Measurements from ENCODE around the gene PRKCE. TPM values are rescaled to one million over a fixed set of nuclear protein-coding genes. Genes with fewer than 3 reads are reported as not detected.

The PRKCE gene
- total RNA-seq, 1 experiment from 2014 or later = 21.7 TPM

GRCh38 chr2:46200100-46200690, 548.7 kb downstream of the PRKCE start:
- no peaks in the 10 kb centered on the region for H3K4me1 ChIP-seq (replicated peaks; ENCODE audit: insufficient read depth)
- H3K27ac ChIP-seq = no peak overlapping the region
- ChIA-PET POLR2A (ENCODE audit: unreplicated experiment) (interaction anchor here (0.6 kb wide), 1 partner anchor 258 kb away, joined by 3 read pairs; no protein-coding TSS in a partner anchor), CTCF (no interaction called here)
- H3F3A ChIP-seq (ENCODE audit: insufficient read depth, low read depth) = no peaks in the 10 kb centered on the region
- no peaks in the 10 kb centered on the region for H3K79me2 ChIP-seq (ENCODE audit: low read depth)
- peak in 1 of 2 experiments; percentile 31 for DNase-seq
- no peak overlapping the region for H3K4me3 ChIP-seq
- H4K20me1 ChIP-seq (ENCODE audit: insufficient read depth) = no peaks in the 10 kb centered on the region
- no peak for TF ChIP-seq CTCF (conservative IDR thresholded peaks at IDR 0.05)
- TF ChIP-seq EZH2 (IDR thresholded peaks at IDR 0.05; ENCODE audit: low read depth) = no peak
- intact Hi-C loops (cut with micrococcal nuclease; ENCODE audit: unreplicated experiment) = no loop called here
- no peaks in the 10 kb centered on the region; the same call in 1 of the 2 replicates for H3K9me3 ChIP-seq (ENCODE audit: insufficient read depth, low read depth)
- H3K36me3 ChIP-seq (ENCODE audit: low read depth) = no peaks in the 10 kb centered on the region
- H2AFZ ChIP-seq = no peak overlapping the region
- BruUV-seq (replicated peaks) = no TSS peak
- no peaks in the 10 kb centered on the region for H3K9me2 ChIP-seq (ENCODE audit: insufficient read depth)
- H3K27me3 ChIP-seq (ENCODE audit: insufficient read depth, low read depth) = no peaks in the 10 kb centered on the region
- H3K4me2 ChIP-seq = no peak overlapping the region

- TF ChIP-seq EZH2 (IDR thresholded peaks at IDR 0.05; ENCODE audit: low read depth) = no peak
- TF ChIP-seq CTCF (conservative IDR thresholded peaks at IDR 0.05) = no peak
- no peaks in the 10 kb centered on the region for H3F3A ChIP-seq (ENCODE audit: insufficient read depth, low read depth)
- peak in 1 of 2 experiments; percentile 24 for DNase-seq
- intact Hi-C loops (cut with micrococcal nuclease; ENCODE audit: unreplicated experiment) = no loop called here
- POLR2A ChIA-PET (ENCODE audit: unreplicated experiment) = interaction anchor here (0.6 kb wide), 2 partner anchors 44 to 257 kb away, joined by 3 read pairs; no protein-coding TSS in a partner anchor
- H3K4me2 ChIP-seq = no peak overlapping the region
- H3K27ac ChIP-seq = no peak overlapping the region
- H4K20me1 ChIP-seq (ENCODE audit: insufficient read depth) = no peaks in the 10 kb centered on the region
- BruUV-seq (replicated peaks) = no TSS peak
- H3K9me2 ChIP-seq (ENCODE audit: insufficient read depth) = no peaks in the 10 kb centered on the region
- no peaks in the 10 kb centered on the region for H3K27me3 ChIP-seq (ENCODE audit: insufficient read depth, low read depth)
- no peaks in the 10 kb centered on the region for H3K36me3 ChIP-seq (ENCODE audit: low read depth)
- no peaks in the 10 kb centered on the region for H3K79me2 ChIP-seq (ENCODE audit: low read depth)
- no peaks in the 10 kb centered on the region for H3K4me1 ChIP-seq (replicated peaks; ENCODE audit: insufficient read depth)
- no peak overlapping the region for H2AFZ ChIP-seq
- CTCF ChIA-PET = no interaction called here
- H3K9me3 ChIP-seq (ENCODE audit: insufficient read depth, low read depth) = no peaks in the 10 kb centered on the region; the same call in 1 of the 2 replicates
- H3K4me3 ChIP-seq = no peak overlapping the region
Measured at GRCh38 chr2:46200861-46201605, 549.6 kb downstream of the PRKCE start.

- Histone ChIP-seq H3K4me2 (no peak overlapping the region), H3K27ac (no peak overlapping the region), H3K4me1 (replicated peaks; ENCODE audit: insufficient read depth) (no peaks in the 10 kb centered on the region), H3K36me3 (ENCODE audit: low read depth) (no peaks in the 10 kb centered on the region), H4K20me1 (ENCODE audit: insufficient read depth) (no peaks in the 10 kb centered on the region), H3F3A (ENCODE audit: insufficient read depth, low read depth) (no peaks in the 10 kb centered on the region), H3K9me3 (ENCODE audit: insufficient read depth, low read depth) (no peaks in the 10 kb centered on the region; the same call in 1 of the 2 replicates), H3K9me2 (ENCODE audit: insufficient read depth) (no peaks in the 10 kb centered on the region), H3K4me3 (no peak overlapping the region), H3K79me2 (ENCODE audit: low read depth) (no peaks in the 10 kb centered on the region), H2AFZ (no peak overlapping the region), H3K27me3 (ENCODE audit: insufficient read depth, low read depth) (no peaks in the 10 kb centered on the region)
- TF ChIP-seq CTCF (conservative IDR thresholded peaks at IDR 0.05) (no peak), EZH2 (IDR thresholded peaks at IDR 0.05; ENCODE audit: low read depth) (no peak)
- CTCF ChIA-PET = no interaction called here
- DNase-seq = peak in 1 of 2 experiments; percentile 9
- no TSS peak for BruUV-seq (replicated peaks)
- POLR2A ChIA-PET (ENCODE audit: unreplicated experiment) = interaction anchor here (0.7 kb wide), 1 partner anchor 152 kb away, joined by 4 read pairs; no protein-coding TSS in a partner anchor
- intact Hi-C loops (cut with micrococcal nuclease; ENCODE audit: unreplicated experiment) = no loop called here
Measured at GRCh38 chr2:46202453-46202852, 551.0 kb downstream of the PRKCE start.
